Adrenal gland (tissue), 12 donors: ENCODE data around the gene HNRNPDL. TPM values are rescaled to one million over a fixed set of nuclear protein-coding genes. Genes with fewer than 3 reads are reported as not detected.

Experiments used
- DNase-seq, 7 donors: peaks; one replicate each; pipeline ENCODE4 v3.0.0-alpha.2; 2019 to 2020
- H3K27ac ChIP-seq, 5 donors: fragments of 200-600 bp; sonication (generic) in 4 of 5; 1 replicate in 3 of 5; 2 replicates in 2 of 5; pipeline versions ENCODE4 v1.5.1 to v1.8.0; 2016 to 2020; ENCODE audit warnings: mild to moderate bottlenecking in 1 of 5
- H3K27me3 ChIP-seq: fragments of 200-600 bp; 2 replicates; pipeline ENCODE4 v1.8.0; 2021
- H3K36me3 ChIP-seq, 2 donors: fragments of 200-600 bp; replicated peaks in 1 of 2; 1 replicate in 1 of 2; 2 replicates in 1 of 2; pipeline versions ENCODE4 v1.5.1 to v1.8.0; 2018 to 2022
- H3K4me1 ChIP-seq, 2 donors: fragments of 200-600 bp; replicated peaks in 1 of 2; 1 replicate in 1 of 2; 2 replicates in 1 of 2; pipeline versions ENCODE4 v1.5.1 to v1.8.0; 2018 to 2021
- H3K4me3 ChIP-seq, 4 donors: fragments of 200-600 bp; sonication (generic) in 3 of 4; one replicate each; pipeline ENCODE4 v1.5.1; 2016 to 2018
- H3K9me3 ChIP-seq, 3 donors: fragments of 200-600 bp; sonication (generic) in 1 of 3; replicated peaks in 1 of 3; 1 replicate in 2 of 3; 2 replicates in 1 of 3; pipeline versions ENCODE4 v1.5.1 to v1.8.0; 2016 to 2021
- POLR2A ChIP-seq, 2 donors: fragments of 450-650 bp; IDR thresholded peaks; one replicate each; pipeline ENCODE4 v1.6.1; 2017; ENCODE audit warnings: antibody characterized with exemption in 2 of 2, mild to moderate bottlenecking in 2 of 2, moderate library complexity in 1 of 2
- WGBS, 4 donors: extraction: QIAGEN DNeasy Blood & Tissue Kit in 2 of 4; methylation state at CpG; one replicate each; pipeline versions ENCODE4 v1.1.5 to v1.1.7; 2013 to 2017; 5-methylcytosine and 5-hydroxymethylcytosine counted together
- intact Hi-C, 2 donors: fragments of 100-400 bp; cut with DNase I; formaldehyde crosslinking; loops; one replicate each; pipeline versions ENCODE4 v1.14.1 to v1.15.0; 2022 to 2023
- polyA plus RNA-seq, 3 donors: library from polyadenylated mRNA; stranded (reverse); fragments of 200-250 nt in 2 of 3; fragments of 350-450 nt in 1 of 3; fragmentation: Illumina TruSeq in 1 of 3; extraction: RNeasy Lipid Tissue Mini Kit (QIAGEN cat#74804) in 1 of 3; gene quantifications; one replicate each; pipeline ENCODE4 v1.2.3, GENCODE V29; 2013 to 2014
- total RNA-seq, 9 donors: library from RNA; depleted of rRNA in 4 of 9; stranded (reverse); fragments of >200 nt in 4 of 9; fragments of 120-200 nt in 1 of 9; fragmentation: NEBNext Ultra II Directional in 1 of 9; extraction: Animal tissue kit (Norgen Biotek cat#: 25700) in 1 of 9; gene quantifications; one replicate each; pipeline versions ENCODE4 v1.1.0 to v1.2.4, GENCODE V29; 2013 to 2023
- TF ChIP-seq, protein P1 (sequence below), 6 experiments: fragments of 450-650 bp in 4 of 6; fragments of 200-600 bp in 2 of 6; sonication (generic) in 1 of 6; IDR thresholded peaks; 1 replicate in 5 of 6; 2 replicates in 1 of 6; pipeline versions ENCODE4 v1.5.1 to v1.8.0; 2016 to 2021; ENCODE audit warnings: antibody characterized with exemption in 6 of 6, mild to moderate bottlenecking in 2 of 6, moderate library complexity in 1 of 6
- donor health status: healthy with polysubstance abuse.
- donor health status: Bipolar disorder and iron deficiency.
- donor health status: DM: yes; HTN: yes; CAD: no.
- donor health status: DM: no; HTN: no; CAD: no.
- donor health status: DM: no; HTN: no; CAD: no.
- donor health status: DM: yes; HTN: yes; CAD: no.

The HNRNPDL gene
- total and polyA plus RNA-seq, 12 donors: 76.2 to 285 (median 176) TPM

DNA sequence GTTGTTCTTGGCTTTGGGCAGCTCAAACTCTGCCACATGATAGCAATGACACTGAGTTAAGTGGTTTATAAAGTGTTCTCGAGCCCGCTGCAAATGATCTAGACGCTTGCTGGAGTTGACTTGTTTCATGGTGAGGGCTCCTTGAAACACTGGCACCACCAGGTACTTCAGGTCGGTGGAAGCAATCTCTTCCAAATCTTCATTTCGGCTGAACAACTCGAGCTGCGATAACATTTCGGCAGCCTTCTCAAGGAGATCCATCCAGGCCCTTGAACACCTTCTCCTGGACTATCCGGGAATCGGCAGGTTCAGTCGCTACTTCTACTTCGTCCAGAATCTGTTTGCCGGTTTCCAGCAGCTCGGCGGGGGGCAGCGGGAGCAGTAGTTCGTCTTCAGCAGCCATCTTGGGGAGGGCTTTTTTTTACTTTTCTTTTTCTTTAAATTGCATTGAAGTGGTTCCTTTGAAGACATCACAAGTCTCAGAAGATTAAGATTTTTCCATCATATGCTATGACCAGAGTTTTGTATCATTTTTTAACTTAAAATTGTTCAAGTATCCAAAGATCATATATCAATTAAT lies 28.0 kb downstream of the HNRNPDL start:
- Histone ChIP-seq H3K27ac (no peak overlapping the region), H3K36me3 (no peaks in the 10 kb centered on the region), H3K4me3 (no peak overlapping the region), H3K9me3 (no peaks in the 10 kb centered on the region), H3K4me1 (no peaks in the 10 kb centered on the region), H3K27me3 (no peaks in the 10 kb centered on the region)
- intact Hi-C loops: no loop called here
- WGBS, 4 donors: 91 to 95% (median 94%) methylated on average over 17 of the region's 17 CpGs
- no peak for DNase-seq
- no peak for TF ChIP-seq POLR2A (IDR thresholded peaks at IDR 0.05)
- TF ChIP-seq, protein P1, sequence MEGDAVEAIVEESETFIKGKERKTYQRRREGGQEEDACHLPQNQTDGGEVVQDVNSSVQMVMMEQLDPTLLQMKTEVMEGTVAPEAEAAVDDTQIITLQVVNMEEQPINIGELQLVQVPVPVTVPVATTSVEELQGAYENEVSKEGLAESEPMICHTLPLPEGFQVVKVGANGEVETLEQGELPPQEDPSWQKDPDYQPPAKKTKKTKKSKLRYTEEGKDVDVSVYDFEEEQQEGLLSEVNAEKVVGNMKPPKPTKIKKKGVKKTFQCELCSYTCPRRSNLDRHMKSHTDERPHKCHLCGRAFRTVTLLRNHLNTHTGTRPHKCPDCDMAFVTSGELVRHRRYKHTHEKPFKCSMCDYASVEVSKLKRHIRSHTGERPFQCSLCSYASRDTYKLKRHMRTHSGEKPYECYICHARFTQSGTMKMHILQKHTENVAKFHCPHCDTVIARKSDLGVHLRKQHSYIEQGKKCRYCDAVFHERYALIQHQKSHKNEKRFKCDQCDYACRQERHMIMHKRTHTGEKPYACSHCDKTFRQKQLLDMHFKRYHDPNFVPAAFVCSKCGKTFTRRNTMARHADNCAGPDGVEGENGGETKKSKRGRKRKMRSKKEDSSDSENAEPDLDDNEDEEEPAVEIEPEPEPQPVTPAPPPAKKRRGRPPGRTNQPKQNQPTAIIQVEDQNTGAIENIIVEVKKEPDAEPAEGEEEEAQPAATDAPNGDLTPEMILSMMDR (IDR thresholded peaks at IDR 0.05): no peak

DNA sequence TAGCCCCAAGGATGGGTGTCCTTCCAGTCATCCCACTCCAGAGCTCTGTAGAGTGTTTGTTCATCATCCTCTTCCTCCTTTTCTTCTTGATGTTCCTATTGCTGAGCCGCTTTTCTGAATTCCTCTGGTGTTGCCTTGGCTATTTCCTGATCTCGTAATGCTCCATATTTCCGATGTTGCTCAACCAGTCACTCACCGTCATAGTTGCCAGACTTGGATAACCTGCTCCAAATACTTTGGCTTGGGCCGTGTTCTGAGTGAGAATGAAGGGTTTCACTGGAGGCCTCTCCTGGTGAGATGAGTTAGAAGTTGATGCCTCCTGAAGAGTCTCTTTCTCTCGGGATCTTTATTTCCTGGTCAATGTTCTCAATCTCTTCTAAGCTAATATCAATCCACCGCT lies 28.7 kb downstream of the HNRNPDL start:
- intact Hi-C loops: no loop called here

DNA sequence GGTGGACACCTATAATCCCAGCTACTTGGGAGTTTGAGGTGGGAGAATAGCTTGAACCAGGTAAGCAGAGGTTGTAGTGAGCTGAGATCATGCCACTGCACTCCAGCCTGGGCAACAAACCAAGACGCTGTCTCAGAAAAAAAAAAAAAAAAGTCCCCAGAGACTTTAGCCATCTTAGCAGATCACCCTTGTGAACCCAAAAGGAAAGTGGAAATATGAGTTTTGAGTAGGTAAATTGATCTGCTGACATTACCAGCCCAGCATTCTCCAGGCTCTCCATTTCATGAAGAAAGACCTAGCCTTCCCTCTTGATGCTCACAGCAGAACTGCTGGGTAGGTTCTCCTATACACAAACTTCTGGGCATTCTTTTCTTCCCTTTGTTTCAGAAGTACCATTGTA lies 32.0 kb downstream of the HNRNPDL start:
- no peak for TF ChIP-seq POLR2A (IDR thresholded peaks at IDR 0.05)
- TF ChIP-seq, protein P1 (IDR thresholded peaks at IDR 0.05): no peak
- no peak for DNase-seq
- Histone ChIP-seq H3K36me3 (no peaks in the 10 kb centered on the region), H3K4me1 (no peaks in the 10 kb centered on the region), H3K9me3 (no peaks in the 10 kb centered on the region), H3K27me3 (no peaks in the 10 kb centered on the region), H3K4me3 (no peak overlapping the region), H3K27ac (no peak overlapping the region)
- intact Hi-C loops: no loop called here
- 72 to 95% (median 75%) methylated on average over 1 of the region's 1 CpG for WGBS, 4 donors

More for the DNA sequence above, 28.7 kb downstream of the HNRNPDL start:
- 89 to 92% (median 91%) methylated on average over 7 of the region's 7 CpGs for WGBS, 4 donors
- Histone ChIP-seq H3K4me3 (no peak overlapping the region), H3K27ac (no peak overlapping the region), H3K4me1 (no peaks in the 10 kb centered on the region), H3K9me3 (no peaks in the 10 kb centered on the region), H3K36me3 (no peaks in the 10 kb centered on the region), H3K27me3 (no peaks in the 10 kb centered on the region)
- DNase-seq: no peak
- TF ChIP-seq, protein P1 (IDR thresholded peaks at IDR 0.05): no peak
- TF ChIP-seq POLR2A (IDR thresholded peaks at IDR 0.05): no peak

DNA sequence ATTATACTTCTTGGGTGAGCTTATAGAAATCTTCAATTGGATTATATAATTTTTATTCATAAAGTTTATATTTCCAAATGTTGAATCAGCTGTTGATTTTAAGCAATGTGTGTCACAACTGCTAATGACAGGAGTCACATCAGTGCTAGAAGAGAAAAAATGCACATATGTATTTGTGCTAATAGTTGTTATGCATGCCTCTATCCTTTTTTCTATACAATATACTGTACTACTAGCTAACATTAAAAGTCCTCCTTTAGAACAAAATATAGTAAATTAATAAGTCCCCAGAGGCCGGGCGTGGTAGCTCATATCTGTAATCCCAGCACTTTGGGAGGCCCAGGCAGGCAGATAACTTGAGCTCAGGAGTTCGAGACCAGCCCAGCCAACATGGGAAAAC lies 32.7 kb downstream of the HNRNPDL start:
- no peaks in the 10 kb centered on the region for H3K27me3 ChIP-seq
- intact Hi-C loops: no loop called here
- H3K9me3 ChIP-seq: no peaks in the 10 kb centered on the region
- no peak for TF ChIP-seq POLR2A (IDR thresholded peaks at IDR 0.05)
- TF ChIP-seq, protein P1 (IDR thresholded peaks at IDR 0.05): no peak
- DNase-seq: no peak
- H3K4me1 ChIP-seq: no peaks in the 10 kb centered on the region
- WGBS, 4 donors: 75 to 100% (median 87%) methylated on average over 2 to 3 of the region's 3 CpGs
- H3K4me3 ChIP-seq: no peak overlapping the region
- no peaks in the 10 kb centered on the region for H3K36me3 ChIP-seq
- H3K27ac ChIP-seq: no peak overlapping the region
